CD4-positive, alpha-beta T cell (primary cell): ENCODE data around the gene ABLIM1. TPM values are rescaled to one million over a fixed set of nuclear protein-coding genes. Genes with fewer than 3 reads are reported as not detected.

Experiments
- ATAC-seq: fragments of 200-7000 bp; cut with Tn5 transposase; one replicate; pipeline ENCODE4 v1.10.0; 2022; ENCODE audit warnings: mild to moderate bottlenecking; ENCODE audit not compliant: poor library complexity
- CTCF ChIA-PET: fragments of 350-600 bp; sonication (Branson Sonifier 250); formaldehyde crosslinking; loops from one replicate; lab custom pipeline; 2021; ENCODE audit warnings: antibody characterized with exemption, inconsistent platforms; lab: Charles Lee
- POLR2A ChIA-PET: fragments of 350-600 bp; sonication (Branson Sonifier 250); formaldehyde crosslinking; loops from one replicate; lab custom pipeline; 2021; ENCODE audit warnings: antibody characterized with exemption, inconsistent platforms; lab: Charles Lee
- DNase-seq, 14 experiments: peaks; one replicate each; pipeline ENCODE4 v3.0.0-alpha.2; 2013 to 2020; ENCODE audit warnings: mixed read lengths in 2 of 14
- H3K27ac ChIP-seq, 2 donors: one replicate each; pipeline versions ENCODE4 v1.5.1 to v1.7.0; 2013; ENCODE audit warnings: low read length in 2 of 2, low read depth in 1 of 2, mild to moderate bottlenecking in 1 of 2
- H3K27me3 ChIP-seq, 2 experiments: 1 replicate in 1 of 2; 2 replicates in 1 of 2; pipeline versions ENCODE4 v1.6.1 to v1.7.0; 2013; ENCODE audit warnings: low read length in 2 of 2, control low read depth in 1 of 2, mild to moderate bottlenecking in 1 of 2, moderate library complexity in 1 of 2; ENCODE audit not compliant: insufficient read depth in 2 of 2, control insufficient read depth in 1 of 2
- H3K36me3 ChIP-seq: one replicate; pipeline ENCODE4 v1.6.1; 2013; ENCODE audit warnings: low read length, control low read depth; ENCODE audit not compliant: insufficient read depth
- H3K4me1 ChIP-seq: one replicate; pipeline ENCODE4 v1.6.1; 2013; ENCODE audit warnings: low read length, control low read depth; ENCODE audit not compliant: insufficient read depth
- H3K4me3 ChIP-seq: one replicate; pipeline ENCODE4 v1.5.1; 2013; ENCODE audit warnings: mild to moderate bottlenecking, low read length, moderate library complexity
- H3K9me3 ChIP-seq, 2 experiments: 1 replicate in 1 of 2; 2 replicates in 1 of 2; pipeline versions ENCODE4 v1.6.1 to v1.7.0; 2013; ENCODE audit warnings: low read length in 2 of 2, mild to moderate bottlenecking in 2 of 2, control low read depth in 1 of 2, moderate library complexity in 1 of 2; ENCODE audit not compliant: control insufficient read depth in 1 of 2, insufficient read depth in 1 of 2
- H3K27ac Mint-ChIP-seq: one replicate; pipeline ENCODE4 v1.8.0; 2020; ENCODE audit warnings: mixed read lengths
- H3K27me3 Mint-ChIP-seq: one replicate; pipeline ENCODE4 v1.8.0; 2021; ENCODE audit warnings: mixed read lengths
- H3K36me3 Mint-ChIP-seq: one replicate; pipeline ENCODE4 v1.8.0; 2021; ENCODE audit warnings: low read depth, mixed read lengths
- H3K4me1 Mint-ChIP-seq: one replicate; pipeline ENCODE4 v1.8.0; 2021; ENCODE audit warnings: low read depth, mixed read lengths
- H3K4me3 Mint-ChIP-seq: one replicate; pipeline ENCODE4 v1.8.0; 2020; ENCODE audit warnings: mild to moderate bottlenecking, mixed read lengths
- H3K9me3 Mint-ChIP-seq: one replicate; pipeline ENCODE4 v1.8.0; 2020; ENCODE audit warnings: mixed read lengths
- CTCF ChIP-seq: fragments of 200-600 bp; IDR thresholded peaks from one replicate; pipeline ENCODE4 v1.8.0; 2022; ENCODE audit warnings: antibody characterized with exemption, mild to moderate bottlenecking
- intact Hi-C, 2 experiments: fragments of 100-400 bp; cut with DNase I in 1 of 2; cut with micrococcal nuclease in 1 of 2; formaldehyde crosslinking; loops; one replicate each; pipeline versions ENCODE4 v1.15.1 to v1.9.0; 2023 to 2025; cut with DNase I, micrococcal nuclease
- total RNA-seq, 174 experiments: library from RNA in 2 of 174; stranded (reverse) in 2 of 174; gene quantifications; one replicate each; pipeline ENCODE4 v1.2.3 and lab custom pipeline; 2021 to 2026

Gene ABLIM1
- total RNA-seq, 2 experiments from 2014 or later, result 217 to 224 TPM

GRCh38 chr10:114547056-114547455 is 111.0 kb downstream of the ABLIM1 start:
- intact Hi-C loops, result loop anchor here in 1 of 2 experiments (1.0 to 10.0 kb wide), 4 partner anchors 21 to 278 kb away; partner anchors contain the start of gene FHIP2A
- POLR2A ChIA-PET, result interaction anchor here (0.7 to 16.3 kb wide), 2 partner anchors 27 to 75 kb away, joined by 3 to 475 read pairs; no protein-coding TSS in a partner anchor
- DNase-seq (no peak), ATAC-seq (no peak)
- CTCF ChIA-PET, result interaction anchor here (4.2 kb wide), 1 partner anchor 21 kb away, joined by 18 read pairs; no protein-coding TSS in a partner anchor
- Histone ChIP-seq H3K4me1 (peaks cover 69% of the 10 kb centered on the region), H3K27me3 (no peaks in the 10 kb centered on the region), H3K4me3 (no peak overlapping the region), H3K9me3 (no peaks in the 10 kb centered on the region), H3K36me3 (no peaks in the 10 kb centered on the region), H3K27ac (no peak overlapping the region)
- H3K27me3 Mint-ChIP-seq, result no peaks in the 10 kb centered on the region
- H3K4me3 Mint-ChIP-seq, result peak overlapping the region; percentile 57
- H3K36me3 Mint-ChIP-seq, result no peaks in the 10 kb centered on the region
- peaks cover 71% of the 10 kb centered on the region for H3K4me1 Mint-ChIP-seq
- no peak for TF ChIP-seq CTCF
- H3K27ac Mint-ChIP-seq, result peak overlapping the region; percentile 73
- H3K9me3 Mint-ChIP-seq, result no peaks in the 10 kb centered on the region

- TF ChIP-seq CTCF, result no peak
- no peak overlapping the region for H3K4me3 ChIP-seq
- no peak overlapping the region for H3K27ac ChIP-seq
- H3K4me1 ChIP-seq, result peaks cover 80% of the 10 kb centered on the region
- intact Hi-C loops, result loop anchor here in 1 of 2 experiments (5.0 to 10.0 kb wide), 3 partner anchors 39 to 279 kb away; partner anchors contain the start of gene FHIP2A
- ChIA-PET CTCF (interaction anchor here (0.7 to 1.2 kb wide), 3 partner anchors 28 to 74 kb away, joined by 3 to 5 read pairs (median 3); no protein-coding TSS in a partner anchor), POLR2A (interaction anchor here (1.1 to 16.3 kb wide), 2 partner anchors 26 to 74 kb away, joined by 3 to 475 read pairs; no protein-coding TSS in a partner anchor)
- ATAC-seq (no peak), DNase-seq (no peak)
- Mint-ChIP-seq H3K4me3 (peak overlapping the region; percentile 32), H3K27ac (peak overlapping the region; percentile 96), H3K36me3 (no peaks in the 10 kb centered on the region), H3K4me1 (peaks cover 82% of the 10 kb centered on the region), H3K9me3 (no peaks in the 10 kb centered on the region), H3K27me3 (no peaks in the 10 kb centered on the region)
- H3K36me3 ChIP-seq, result no peaks in the 10 kb centered on the region
- H3K9me3 ChIP-seq, result no peaks in the 10 kb centered on the region
- H3K27me3 ChIP-seq, result no peaks in the 10 kb centered on the region
Observed at GRCh38 chr10:114545819-114546218, 112.3 kb downstream of the ABLIM1 start.

- Mint-ChIP-seq H3K9me3 (no peaks in the 10 kb centered on the region), H3K4me1 (peaks cover 84% of the 10 kb centered on the region), H3K27me3 (no peaks in the 10 kb centered on the region), H3K4me3 (peak overlapping the region; percentile 81), H3K27ac (peak overlapping the region; percentile 96), H3K36me3 (no peaks in the 10 kb centered on the region)
- no peaks in the 10 kb centered on the region for H3K27me3 ChIP-seq
- DNase-seq (no peak), ATAC-seq (no peak)
- CTCF ChIA-PET, result interaction anchor here (0.7 to 1.8 kb wide), 4 partner anchors 21 to 55 kb away, joined by 3 to 5 read pairs (median 4); no protein-coding TSS in a partner anchor
- intact Hi-C loops, result loop anchor here in 1 of 2 experiments (5.0 to 10.0 kb wide), 3 partner anchors 38 to 280 kb away; partner anchors contain the start of gene FHIP2A
- no peak overlapping the region for H3K4me3 ChIP-seq
- peak overlapping the region; percentile 20 to 86 for H3K27ac ChIP-seq
- H3K9me3 ChIP-seq, result no peaks in the 10 kb centered on the region
- no peaks in the 10 kb centered on the region for H3K36me3 ChIP-seq
- POLR2A ChIA-PET, result interaction anchor here (1.1 to 16.3 kb wide), 4 partner anchors 12 to 277 kb away, joined by 6 to 475 read pairs (median 6); partner anchors contain the start of gene FHIP2A
- no peak for TF ChIP-seq CTCF
- H3K4me1 ChIP-seq, result peaks cover 86% of the 10 kb centered on the region
Observed at GRCh38 chr10:114545071-114545470, 113.0 kb downstream of the ABLIM1 start.
